Middle frontal gyrus (tissue), 1 donor: ENCODE data around the gene ZNF212.

Experiments used
- DNase-seq: peaks from one replicate; pipeline ENCODE4 v3.0.0-alpha.2; 2015; ENCODE audit warnings: low spot score; ENCODE audit errors: extremely low spot score

The ZNF212 gene

DNA sequence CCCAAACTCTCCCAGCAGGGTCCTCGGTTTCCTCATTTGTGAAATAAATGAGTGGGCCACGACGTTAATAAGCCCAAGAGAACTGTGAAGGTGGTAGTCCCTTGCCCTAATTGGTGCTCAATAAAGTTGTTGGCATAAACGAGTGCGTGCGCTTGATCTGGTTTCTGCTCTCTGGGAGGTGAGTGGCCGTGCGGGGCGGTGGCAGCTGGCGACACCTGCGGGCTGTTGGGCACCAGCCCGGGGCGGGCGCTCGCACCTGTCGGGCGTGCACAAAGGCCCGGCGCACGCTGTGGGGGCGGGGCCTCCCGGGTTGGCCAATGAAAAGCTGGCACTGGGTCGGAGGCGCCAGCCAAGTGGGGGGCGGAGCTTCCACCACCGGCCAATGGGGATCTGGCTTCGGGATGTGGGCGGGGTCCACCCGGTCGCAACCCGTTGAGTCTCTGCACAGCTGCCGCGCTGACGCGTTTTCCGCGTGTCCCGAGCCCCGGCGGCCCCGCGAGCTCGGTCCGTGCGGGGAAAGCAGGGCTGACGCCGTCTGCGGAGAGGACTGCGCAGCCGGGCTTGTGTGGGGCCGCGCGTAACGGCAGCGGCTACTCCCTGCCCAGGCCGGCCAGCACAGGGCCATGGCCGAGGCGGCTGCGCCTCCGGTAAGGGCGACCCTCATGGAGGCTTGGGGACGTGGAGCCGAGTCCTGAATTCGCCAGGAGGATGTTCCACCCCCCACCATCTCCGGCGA, 45.6 kb downstream of the ZNF212 start:
- DNase-seq, result peak; percentile 83

DNA sequence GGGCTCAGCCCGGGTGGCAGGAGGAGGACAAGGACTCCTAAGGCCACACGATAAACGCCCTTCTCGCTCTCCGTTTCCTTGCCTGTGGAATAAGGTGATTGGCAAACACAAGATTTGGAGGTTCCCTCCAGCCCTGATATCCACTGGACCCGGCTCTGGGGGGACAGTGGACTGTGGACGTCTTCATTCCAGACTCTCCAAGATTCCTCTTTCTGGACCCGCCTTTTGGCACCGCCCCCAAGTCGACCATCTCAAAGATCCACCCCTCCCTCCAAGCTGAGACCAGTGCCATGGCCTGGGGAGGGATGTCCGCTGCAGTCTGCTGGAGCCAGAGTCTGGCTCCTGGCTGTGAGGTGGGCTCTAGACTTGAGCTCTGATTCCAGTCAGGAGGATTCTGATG, 46.2 kb downstream of the ZNF212 start:
- DNase-seq, result no peak

DNA sequence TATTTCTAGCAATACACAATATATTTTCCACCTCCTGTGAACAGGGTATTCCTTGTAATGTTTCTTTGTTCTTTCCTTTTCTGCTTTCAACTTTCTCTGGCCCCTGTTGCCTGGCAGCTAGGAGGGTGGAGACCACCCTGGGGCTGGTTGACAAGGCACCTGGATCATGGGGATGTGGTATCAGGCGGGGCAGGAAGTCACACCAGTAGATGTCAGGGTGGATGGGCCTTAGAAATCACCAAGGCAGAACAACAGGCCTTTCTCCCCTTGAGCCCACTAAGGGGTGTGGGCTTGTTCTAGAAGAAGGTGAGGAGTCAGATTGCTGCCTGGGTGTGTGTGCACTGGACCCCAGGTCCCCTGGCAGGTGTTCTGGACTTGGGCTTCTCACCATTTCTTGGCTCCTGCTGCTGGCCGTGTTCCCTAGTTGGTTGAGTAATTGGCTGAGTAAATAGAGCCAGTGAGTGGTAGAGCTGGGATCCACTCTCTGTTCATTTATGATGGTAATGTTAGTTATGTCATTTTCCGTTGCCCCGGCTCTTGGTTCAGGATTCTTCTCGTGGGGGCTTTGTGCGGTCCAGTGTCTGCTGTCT, 47.5 kb downstream of the ZNF212 start:
- DNase-seq, result no peak

DNA sequence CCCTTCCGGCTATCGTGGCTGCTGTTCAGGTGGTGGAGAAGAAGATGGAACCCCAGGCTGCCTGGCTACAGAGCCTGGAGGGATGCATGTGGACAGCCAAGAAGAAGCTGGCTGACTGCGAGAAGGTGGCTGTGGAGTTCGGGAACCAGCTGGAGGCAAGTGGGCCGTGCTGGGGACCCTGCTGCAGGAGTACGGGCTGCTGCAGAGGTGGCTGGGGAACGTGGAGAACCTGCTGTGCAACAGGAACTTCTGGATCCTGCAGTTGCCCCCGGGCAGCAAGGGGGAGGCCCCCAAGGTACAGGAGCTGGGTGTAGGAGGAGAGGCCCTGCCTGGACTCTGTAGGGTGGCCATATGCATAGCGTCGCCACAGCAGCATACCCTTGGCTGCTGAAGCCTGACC, 48.2 kb downstream of the ZNF212 start:
- DNase-seq, result no peak

- no peak for DNase-seq
These were observed 49.8 kb downstream of the ZNF212 start for GRCh38 chr7:149289262-149289661.

- no peak for DNase-seq
These were observed 50.4 kb downstream of the ZNF212 start for GRCh38 chr7:149289856-149290255.

DNA sequence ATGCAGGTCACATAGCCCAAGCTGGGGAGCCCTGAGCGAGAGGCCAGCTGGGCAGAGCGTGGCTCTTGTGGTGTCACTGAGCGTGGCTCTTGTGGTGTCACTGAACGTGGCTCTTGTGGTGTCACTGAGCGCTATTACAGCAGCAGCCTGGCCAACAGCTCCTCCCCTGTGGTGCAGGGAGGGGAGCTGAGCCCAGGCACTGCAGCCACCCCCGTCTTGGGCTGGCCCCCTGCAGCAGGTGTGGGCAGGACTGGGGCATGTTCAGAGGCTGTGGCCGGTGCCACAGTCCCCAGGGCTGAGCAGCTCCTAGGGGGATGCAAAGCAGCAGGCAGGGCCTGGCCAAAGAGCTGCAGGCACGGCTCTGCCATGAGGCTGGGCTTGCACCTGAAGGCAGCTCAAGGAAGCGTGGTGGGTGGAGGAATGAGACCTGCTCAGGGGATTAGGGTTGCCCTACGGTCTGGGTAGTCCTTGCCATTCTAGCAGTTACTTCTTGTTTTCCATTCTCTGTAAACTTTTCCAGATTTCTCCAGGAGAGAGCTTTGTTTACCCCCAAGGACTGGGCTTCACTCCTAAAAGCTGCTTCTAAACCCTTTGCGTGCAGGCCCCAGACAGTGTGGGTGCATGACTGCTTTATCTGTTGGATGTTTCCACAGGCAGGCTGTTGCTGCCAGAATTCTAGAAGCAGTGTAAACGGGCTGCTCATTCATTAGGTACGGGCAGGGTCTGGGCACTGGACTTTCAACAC, 51.8 kb downstream of the ZNF212 start:
- no peak for DNase-seq

- no peak for DNase-seq
These were observed 52.5 kb downstream of the ZNF212 start for GRCh38 chr7:149291781-149292461.

DNA sequence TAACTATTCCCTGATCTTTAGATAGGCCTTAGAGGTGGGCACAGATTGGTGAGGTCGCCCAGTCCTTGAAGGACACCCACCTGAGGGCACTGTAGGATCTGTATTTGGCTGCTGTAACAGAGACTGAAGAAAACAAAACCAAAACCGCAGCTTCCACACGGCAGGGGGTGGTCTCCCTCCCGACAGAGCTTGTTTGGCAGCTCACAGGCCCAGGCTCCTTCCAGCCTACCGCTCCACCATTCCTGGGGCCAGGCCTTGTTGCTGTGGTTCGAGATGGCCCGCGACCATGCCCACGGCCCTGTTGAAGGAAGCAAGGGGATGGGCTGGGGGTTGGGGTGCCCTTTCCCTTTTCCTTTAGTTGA, 53.0 kb downstream of the ZNF212 start:
- DNase-seq, result no peak

GRCh38 chr7:149293338-149293737, 53.9 kb downstream of the ZNF212 start:
- DNase-seq, result no peak

- no peak for DNase-seq
These were observed 54.6 kb downstream of the ZNF212 start for GRCh38 chr7:149293946-149294633.

DNA sequence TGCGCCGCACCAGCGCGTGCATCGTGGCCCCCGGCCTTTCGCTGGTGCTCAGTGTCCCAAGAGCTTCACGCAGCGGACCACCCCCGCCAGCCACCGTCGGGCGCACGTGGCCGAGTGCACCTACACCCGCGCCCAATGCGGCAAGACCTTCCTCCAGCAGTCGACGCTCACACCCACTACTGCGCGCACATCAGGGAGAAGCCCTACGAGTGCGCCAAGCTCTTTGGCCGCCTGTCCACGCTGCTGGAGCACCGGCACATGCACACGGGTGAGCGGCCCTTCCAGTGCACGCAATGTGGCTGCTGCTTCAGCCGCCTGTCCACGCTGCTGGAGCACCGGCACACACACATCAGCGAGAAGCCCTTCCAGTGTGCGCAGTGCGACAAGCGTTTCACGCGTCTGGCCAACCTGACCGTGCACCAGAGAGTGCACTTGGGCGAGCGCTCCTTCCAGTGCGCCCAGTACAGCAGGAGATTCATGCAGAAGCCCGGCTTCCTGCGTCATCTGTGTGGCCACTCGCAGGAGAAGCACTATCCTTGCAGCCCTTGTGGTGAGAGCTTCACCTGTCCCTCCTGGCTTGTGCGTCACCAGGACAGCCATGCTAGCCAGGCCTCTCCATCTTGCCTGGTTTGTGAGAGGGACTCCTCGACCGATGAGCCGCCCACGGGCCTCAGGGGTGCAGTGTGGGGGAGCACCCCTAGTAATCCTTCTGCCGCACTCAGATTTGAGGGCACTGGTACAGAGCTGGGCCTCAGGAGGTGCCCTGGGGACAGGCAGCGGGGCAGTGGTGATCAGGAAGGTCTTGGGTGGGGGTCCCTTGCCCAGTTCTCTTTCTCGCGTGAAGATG, 55.4 kb downstream of the ZNF212 start:
- DNase-seq, result no peak

GRCh38 chr7:149295481-149295850, 56.0 kb downstream of the ZNF212 start:
- DNase-seq, result no peak

DNA sequence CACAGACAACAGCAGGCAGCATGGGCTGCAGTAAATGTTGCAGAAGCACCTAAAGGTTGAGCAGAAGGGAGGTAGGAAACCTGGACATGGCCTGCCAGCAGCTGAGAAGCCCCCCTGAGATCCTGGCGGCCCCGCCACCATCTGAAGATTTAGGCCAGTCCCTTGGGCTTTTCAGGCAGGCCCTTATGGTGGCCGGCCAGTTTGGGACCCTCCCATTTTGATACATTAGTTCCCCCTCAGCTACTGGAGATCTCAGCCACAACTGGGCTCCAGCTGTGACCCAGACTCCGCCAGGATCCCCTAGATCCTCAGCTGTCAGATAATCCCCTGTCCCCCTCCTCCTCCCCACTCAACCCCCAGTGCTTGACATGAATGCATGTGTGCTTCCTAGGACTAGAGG, 56.9 kb downstream of the ZNF212 start:
- DNase-seq, result no peak

- no peak for DNase-seq
These were observed 57.7 kb downstream of the ZNF212 start for GRCh38 chr7:149297034-149297755.

GRCh38 chr7:149300620-149301285, 61.3 kb downstream of the ZNF212 start:
- DNase-seq, result no peak

DNA sequence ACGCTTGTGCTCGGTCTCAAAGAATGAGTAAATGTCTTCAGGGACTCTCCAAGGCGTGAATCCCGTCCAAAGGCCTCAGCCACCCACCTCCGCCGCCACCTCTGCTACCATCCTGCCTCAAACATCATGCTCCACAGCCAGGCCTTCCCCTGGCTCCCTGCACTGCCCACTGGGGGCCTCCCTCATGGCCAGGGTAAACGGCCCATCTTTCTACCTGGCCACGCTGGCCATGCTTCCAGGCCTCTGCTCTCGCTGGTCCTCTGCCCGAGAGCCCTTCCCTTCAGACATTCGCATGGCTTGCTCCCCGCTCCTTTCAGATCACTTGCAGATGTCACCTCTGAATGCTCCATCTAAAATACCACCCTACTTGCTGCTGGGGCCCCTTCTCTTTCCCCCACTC, 62.8 kb downstream of the ZNF212 start:
- no peak for DNase-seq

DNA sequence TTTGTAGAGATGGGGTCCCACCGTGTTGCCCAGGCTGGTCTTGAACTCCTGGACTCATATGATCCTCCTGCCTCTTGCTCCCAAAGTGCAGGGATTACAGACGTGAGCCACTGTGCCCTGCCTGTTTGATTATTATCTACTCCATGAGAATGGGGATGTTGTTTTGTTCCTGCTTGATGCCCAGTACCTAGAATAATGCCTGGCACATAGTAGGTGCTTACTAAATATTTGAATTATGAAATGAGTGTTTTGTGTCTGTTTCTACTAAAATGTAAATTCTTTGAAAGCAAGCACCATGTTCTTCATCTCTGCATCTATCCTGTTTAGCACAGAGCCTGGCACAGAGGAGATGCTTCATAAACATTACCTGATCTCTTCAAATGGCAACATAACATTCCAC, 63.4 kb downstream of the ZNF212 start:
- no peak for DNase-seq

DNA sequence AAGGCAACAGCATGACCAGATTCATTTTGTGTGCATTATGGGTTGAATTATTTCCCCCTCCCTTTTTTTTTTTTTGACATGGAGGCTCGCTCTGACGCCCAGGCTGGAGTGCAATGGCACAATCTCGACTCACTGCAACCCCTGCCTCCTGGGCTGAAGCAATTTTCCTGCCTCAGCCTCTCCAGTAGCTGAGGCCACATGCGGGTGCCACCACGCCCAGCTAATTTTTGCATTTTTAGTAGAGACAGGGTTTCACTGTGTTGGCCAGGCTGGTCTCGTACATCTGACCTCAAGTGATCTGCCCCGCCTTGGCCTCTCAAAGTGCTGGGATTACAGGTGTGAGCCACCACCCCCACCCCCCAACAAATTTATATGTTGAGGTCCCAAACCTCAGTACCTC, 64.6 kb downstream of the ZNF212 start:
- no peak for DNase-seq
